ENCODE measurements around the gene KLHL14.

The KLHL14 gene

DNA sequence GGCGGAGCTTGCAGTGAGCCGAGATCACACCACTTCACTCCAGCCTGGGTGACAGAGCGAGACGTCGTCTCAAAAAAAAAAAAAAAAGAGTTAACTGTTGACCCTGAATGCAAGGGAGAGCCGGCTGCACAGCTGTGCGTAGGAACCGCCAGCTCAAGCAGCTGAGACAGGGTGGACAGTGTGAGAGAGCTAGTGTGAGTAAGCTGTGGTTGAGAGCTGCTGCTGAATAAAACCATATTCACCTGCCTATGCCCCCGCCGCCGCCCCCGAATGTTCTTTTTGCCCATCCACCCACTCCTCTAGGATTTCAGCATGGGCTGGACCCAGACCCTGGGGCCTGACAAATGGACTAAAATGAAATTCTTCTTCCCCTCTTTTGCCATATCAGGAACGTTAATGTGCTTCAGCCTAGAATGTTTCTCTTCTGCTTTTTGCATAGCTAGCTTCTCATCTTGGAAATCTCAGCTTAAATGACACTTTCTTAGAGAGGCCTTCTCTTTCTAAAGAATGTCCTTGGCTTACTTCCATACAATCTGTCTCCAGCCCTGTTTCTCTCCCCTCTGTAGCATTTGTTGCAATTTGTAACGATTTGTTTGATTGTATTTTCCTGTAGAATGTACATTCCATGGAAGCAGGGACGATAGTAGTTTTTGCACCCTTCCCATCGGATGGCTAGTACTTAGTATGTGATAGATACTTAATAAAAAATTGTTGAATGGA, 142.7 kb downstream of the KLHL14 start:
- TF ChIP-seq, protein P1, sequence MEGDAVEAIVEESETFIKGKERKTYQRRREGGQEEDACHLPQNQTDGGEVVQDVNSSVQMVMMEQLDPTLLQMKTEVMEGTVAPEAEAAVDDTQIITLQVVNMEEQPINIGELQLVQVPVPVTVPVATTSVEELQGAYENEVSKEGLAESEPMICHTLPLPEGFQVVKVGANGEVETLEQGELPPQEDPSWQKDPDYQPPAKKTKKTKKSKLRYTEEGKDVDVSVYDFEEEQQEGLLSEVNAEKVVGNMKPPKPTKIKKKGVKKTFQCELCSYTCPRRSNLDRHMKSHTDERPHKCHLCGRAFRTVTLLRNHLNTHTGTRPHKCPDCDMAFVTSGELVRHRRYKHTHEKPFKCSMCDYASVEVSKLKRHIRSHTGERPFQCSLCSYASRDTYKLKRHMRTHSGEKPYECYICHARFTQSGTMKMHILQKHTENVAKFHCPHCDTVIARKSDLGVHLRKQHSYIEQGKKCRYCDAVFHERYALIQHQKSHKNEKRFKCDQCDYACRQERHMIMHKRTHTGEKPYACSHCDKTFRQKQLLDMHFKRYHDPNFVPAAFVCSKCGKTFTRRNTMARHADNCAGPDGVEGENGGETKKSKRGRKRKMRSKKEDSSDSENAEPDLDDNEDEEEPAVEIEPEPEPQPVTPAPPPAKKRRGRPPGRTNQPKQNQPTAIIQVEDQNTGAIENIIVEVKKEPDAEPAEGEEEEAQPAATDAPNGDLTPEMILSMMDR (IDR thresholded peaks at IDR 0.05; ENCODE audit: low read depth, low read length, missing control alignments) = no peak
- no peak overlapping the region for H3K4me3 ChIP-seq (ENCODE audit: low read depth, low read length)
- DNase-seq (ENCODE audit: low read depth) = no peak

- no peak for DNase-seq (ENCODE audit: low read depth)
- TF ChIP-seq, protein P1 (IDR thresholded peaks at IDR 0.05; ENCODE audit: low read depth, low read length, missing control alignments) = no peak
- H3K4me3 ChIP-seq (ENCODE audit: low read depth, low read length) = no peak overlapping the region
These were observed 143.5 kb downstream of the KLHL14 start for GRCh38 chr18:32629292-32629691.

DNA sequence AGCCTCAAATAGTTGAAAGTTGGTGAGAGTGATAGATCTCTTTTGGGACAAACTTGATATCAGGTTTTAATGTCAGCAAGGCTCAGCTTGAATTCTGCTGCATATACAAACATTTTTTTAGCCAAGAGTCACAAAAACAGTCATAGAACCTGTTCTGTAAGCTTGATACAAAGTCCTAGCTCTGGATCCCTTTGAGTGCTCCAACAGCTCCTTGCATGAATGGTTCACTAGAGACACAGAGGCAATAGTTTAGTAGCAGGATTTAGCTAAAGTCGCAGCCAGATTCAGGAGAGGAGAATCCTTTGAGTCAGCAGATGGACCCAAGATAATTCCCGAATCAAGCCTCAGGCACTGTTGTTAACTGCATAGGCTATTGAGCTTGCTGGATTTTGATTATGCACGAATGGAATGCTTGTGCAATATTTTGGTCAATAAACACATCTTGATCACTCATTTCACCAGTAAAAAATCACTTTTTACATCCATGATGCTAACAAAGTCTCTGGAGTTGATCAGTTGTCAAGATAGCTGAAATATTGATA, 148.6 kb downstream of the KLHL14 start:
- no peak for DNase-seq (ENCODE audit: low read depth)
- TF ChIP-seq, protein P1 (IDR thresholded peaks at IDR 0.05; ENCODE audit: low read depth, low read length, missing control alignments) = no peak

GRCh38 chr18:32623563-32623962, 149.3 kb downstream of the KLHL14 start:
- H3K4me3 ChIP-seq (ENCODE audit: low read depth, low read length) = no peak overlapping the region
- TF ChIP-seq, protein P1 (IDR thresholded peaks at IDR 0.05; ENCODE audit: low read depth, low read length, missing control alignments) = no peak
- no peak for DNase-seq (ENCODE audit: low read depth)

More for the DNA sequence above, 148.6 kb downstream of the KLHL14 start:
- H3K4me3 ChIP-seq (ENCODE audit: low read depth, low read length) = no peak overlapping the region
